HEK293 (cell line): Measurements from ENCODE around the gene KANK2.

Experiments
- CTCF ChIA-PET: fragments of 350-600 bp; formaldehyde crosslinking; extraction: SDS; loops from one replicate; lab custom pipeline; 2021; ENCODE audit warnings: antibody characterized with exemption; lab: Yijun Ruan, JAX
- POLR2A ChIA-PET: fragments of 300-600 bp; formaldehyde crosslinking; extraction: SDS; loops from one replicate; lab custom pipeline; 2020; ENCODE audit warnings: antibody characterized with exemption, inconsistent platforms; lab: Yijun Ruan, JAX
- H3K27ac ChIP-seq: fragments of 200-500 bp; sonication (Bioruptor generic); 2 replicates; pipeline ENCODE4 v1.5.1; 2014; ENCODE audit warnings: low read depth, low read length, control low read depth, inconsistent platforms; ENCODE audit errors: extremely low read depth
- H3K36me3 ChIP-seq, 2 experiments: fragments of 200-500 bp in 1 of 2; sonication (Bioruptor generic) in 1 of 2; 1 replicate in 1 of 2; 2 replicates in 1 of 2; pipeline ENCODE4 v1.5.1; 2014 to 2017; ENCODE audit warnings: inconsistent platforms in 2 of 2, low read length in 2 of 2; ENCODE audit not compliant: control insufficient read depth in 2 of 2, insufficient read depth in 1 of 2
- H3K4me1 ChIP-seq: fragments of 200-500 bp; sonication (Bioruptor generic); 2 replicates; pipeline ENCODE4 v1.5.1; 2014; ENCODE audit warnings: mild to moderate bottlenecking, low read length, inconsistent platforms; ENCODE audit not compliant: control insufficient read depth, insufficient read depth
- H3K4me3 ChIP-seq: 2 replicates; pipeline ENCODE4 v1.5.1; 2011; ENCODE audit warnings: low read depth, mild to moderate bottlenecking, control low read depth, low read length, moderate library complexity
- H3K9me3 ChIP-seq: fragments of 200-500 bp; sonication (Bioruptor generic); 2 replicates; pipeline ENCODE4 v1.5.1; 2014; ENCODE audit warnings: low read depth, low read length, inconsistent platforms; ENCODE audit not compliant: control insufficient read depth, insufficient read depth
- FEZF1 ChIP-seq: fragments of 450-650 bp; formaldehyde crosslinking; IDR thresholded peaks from 2 replicates; pipeline ENCODE4 v1.5.1; 2016; ENCODE audit warnings: missing biosample characterization, missing genetic modification characterization
- RBAK ChIP-seq: fragments of 450-650 bp; formaldehyde crosslinking; IDR thresholded peaks from 2 replicates; pipeline ENCODE4 v1.5.1; 2016; ENCODE audit warnings: missing biosample characterization, missing genetic modification characterization
- SETDB1 ChIP-seq: IDR thresholded peaks from one replicate; pipeline ENCODE4 v1.6.1; 2017; ENCODE audit warnings: mild to moderate bottlenecking, low read length, moderate library complexity, mixed read lengths; ENCODE audit not compliant: insufficient read length
- SP2 ChIP-seq: fragments of 450-650 bp; formaldehyde crosslinking; IDR thresholded peaks from 2 replicates; pipeline ENCODE4 v1.5.1; 2016; ENCODE audit warnings: missing biosample characterization, missing genetic modification characterization
- ZNF121 ChIP-seq: fragments of 450-650 bp; formaldehyde crosslinking; IDR thresholded peaks from 2 replicates; pipeline ENCODE4 v1.5.1; 2016; ENCODE audit warnings: missing biosample characterization, missing genetic modification characterization
- ZNF16 ChIP-seq: fragments of 450-650 bp; formaldehyde crosslinking; IDR thresholded peaks from 2 replicates; pipeline ENCODE4 v1.5.1; 2016; ENCODE audit warnings: low read depth, missing biosample characterization, missing genetic modification characterization
- ZNF211 ChIP-seq: fragments of 450-650 bp; formaldehyde crosslinking; IDR thresholded peaks from 2 replicates; pipeline ENCODE4 v1.5.1; 2016; ENCODE audit warnings: low read depth, missing biosample characterization, missing genetic modification characterization
- ZNF404 ChIP-seq: fragments of 450-650 bp; formaldehyde crosslinking; IDR thresholded peaks from 2 replicates; pipeline ENCODE4 v1.5.1; 2017; ENCODE audit warnings: missing biosample characterization, missing genetic modification characterization
- ZNF416 ChIP-seq: fragments of 450-650 bp; formaldehyde crosslinking; IDR thresholded peaks from 2 replicates; pipeline ENCODE4 v1.5.1; 2016; ENCODE audit warnings: missing biosample characterization, missing genetic modification characterization
- ZNF544 ChIP-seq: fragments of 450-650 bp; formaldehyde crosslinking; IDR thresholded peaks from 2 replicates; pipeline ENCODE4 v1.5.0; 2017; ENCODE audit warnings: missing biosample characterization, missing genetic modification characterization
- ZNF558 ChIP-seq: fragments of 450-650 bp; formaldehyde crosslinking; IDR thresholded peaks from 2 replicates; pipeline ENCODE4 v1.5.1; 2016; ENCODE audit warnings: missing biosample characterization, missing genetic modification characterization
- ZNF585B ChIP-seq: fragments of 450-650 bp; formaldehyde crosslinking; IDR thresholded peaks from 2 replicates; pipeline ENCODE4 v1.5.1; 2016; ENCODE audit warnings: missing biosample characterization, missing genetic modification characterization
- ZNF610 ChIP-seq: fragments of 450-650 bp; formaldehyde crosslinking; IDR thresholded peaks from 2 replicates; pipeline ENCODE4 v1.5.1; 2016; ENCODE audit warnings: missing biosample characterization, missing genetic modification characterization, borderline replicate concordance
- ZNF621 ChIP-seq: fragments of 450-650 bp; formaldehyde crosslinking; IDR thresholded peaks from 2 replicates; pipeline ENCODE4 v1.5.1; 2017; ENCODE audit warnings: missing biosample characterization, missing genetic modification characterization
- ZNF701 ChIP-seq: fragments of 450-650 bp; formaldehyde crosslinking; IDR thresholded peaks from 2 replicates; pipeline ENCODE4 v1.5.1; 2016; ENCODE audit warnings: missing biosample characterization, missing genetic modification characterization
- ZSCAN16 ChIP-seq: fragments of 450-650 bp; formaldehyde crosslinking; IDR thresholded peaks from 2 replicates; pipeline ENCODE4 v1.5.1; 2016; ENCODE audit warnings: missing biosample characterization, missing genetic modification characterization
- TF ChIP-seq, protein P1 (sequence below): fragments of 450-650 bp; formaldehyde crosslinking; conservative IDR thresholded peaks from 2 replicates; pipeline ENCODE4 v1.5.1; 2016; ENCODE audit warnings: low read depth, missing biosample characterization, missing genetic modification characterization
- TF ChIP-seq, protein P2 (sequence below): fragments of 450-650 bp; formaldehyde crosslinking; IDR thresholded peaks from 2 replicates; pipeline ENCODE4 v1.5.1; 2016; ENCODE audit warnings: missing biosample characterization, missing genetic modification characterization

The KANK2 gene

DNA sequence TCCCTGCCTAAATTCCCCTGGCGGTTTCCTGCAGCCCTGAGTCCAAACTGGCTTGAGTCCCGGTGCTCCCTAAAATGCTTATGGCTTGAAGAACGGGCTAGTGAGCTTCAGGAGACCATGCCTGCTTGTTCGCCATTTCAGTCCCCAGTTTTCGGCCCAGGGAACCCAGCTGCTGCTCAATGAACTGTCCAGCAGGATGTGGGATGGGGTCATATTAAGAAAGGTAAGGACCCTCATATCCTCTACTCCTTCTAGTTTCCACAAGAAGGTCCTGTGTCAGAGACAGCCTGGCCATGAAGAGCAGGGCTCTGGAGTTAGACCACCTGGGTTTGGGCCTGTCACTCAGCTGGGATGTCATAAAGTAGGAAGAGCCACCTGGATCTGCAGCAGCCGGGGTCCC, 24.8 kb downstream of the KANK2 start:
- H3K36me3 ChIP-seq = peaks cover 0 to 72% of the 10 kb centered on the region in 2 experiments; a peak in 2 of 3 replicates
- H3K9me3 ChIP-seq = no peaks in the 10 kb centered on the region
- TF ChIP-seq ZNF211 (tag by site-specific recombination) (no peak), ZNF558 (no peak), SETDB1 (no peak), SP2 (tag by site-specific recombination) (no peak), ZNF621 (tag by site-specific recombination) (no peak), ZNF701 (tag by site-specific recombination) (no peak), ZNF121 (tag by site-specific recombination) (no peak), ZNF610 (no peak), ZNF416 (tag by site-specific recombination) (no peak)
- CTCF ChIA-PET = interaction anchor here (0.6 kb wide), 1 partner anchor 106 kb away, joined by 5 read pairs; no protein-coding TSS in a partner anchor
- H3K27ac ChIP-seq = no peak overlapping the region
- H3K4me1 ChIP-seq = no peaks in the 10 kb centered on the region
- no peak overlapping the region for H3K4me3 ChIP-seq
- POLR2A ChIA-PET = no interaction called here

DNA sequence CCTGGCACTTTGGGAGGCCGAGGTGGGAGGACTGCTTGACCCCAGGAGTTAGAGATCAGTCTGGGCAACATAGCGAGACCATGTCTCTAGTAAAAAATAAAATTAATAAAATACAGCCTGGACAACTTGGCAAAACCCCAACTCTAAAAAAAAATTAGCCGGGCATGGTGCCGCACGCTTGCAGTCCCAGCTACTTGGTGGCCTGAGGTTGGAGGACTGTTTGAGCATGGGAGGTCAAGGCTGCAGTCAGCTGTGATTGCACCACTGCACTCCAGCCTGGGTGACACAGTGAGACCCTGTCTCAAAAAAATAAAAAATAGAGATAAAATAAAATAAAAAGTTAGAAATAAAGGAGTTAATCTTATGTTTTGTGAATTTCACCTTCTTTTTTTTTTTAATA, 26.2 kb downstream of the KANK2 start:
- no peaks in the 10 kb centered on the region for H3K4me1 ChIP-seq
- H3K27ac ChIP-seq = no peak overlapping the region
- CTCF ChIA-PET = no interaction called here
- H3K4me3 ChIP-seq = no peak overlapping the region
- no peak for TF ChIP-seq ZNF585B (tag by site-specific recombination)
- TF ChIP-seq, protein P1, sequence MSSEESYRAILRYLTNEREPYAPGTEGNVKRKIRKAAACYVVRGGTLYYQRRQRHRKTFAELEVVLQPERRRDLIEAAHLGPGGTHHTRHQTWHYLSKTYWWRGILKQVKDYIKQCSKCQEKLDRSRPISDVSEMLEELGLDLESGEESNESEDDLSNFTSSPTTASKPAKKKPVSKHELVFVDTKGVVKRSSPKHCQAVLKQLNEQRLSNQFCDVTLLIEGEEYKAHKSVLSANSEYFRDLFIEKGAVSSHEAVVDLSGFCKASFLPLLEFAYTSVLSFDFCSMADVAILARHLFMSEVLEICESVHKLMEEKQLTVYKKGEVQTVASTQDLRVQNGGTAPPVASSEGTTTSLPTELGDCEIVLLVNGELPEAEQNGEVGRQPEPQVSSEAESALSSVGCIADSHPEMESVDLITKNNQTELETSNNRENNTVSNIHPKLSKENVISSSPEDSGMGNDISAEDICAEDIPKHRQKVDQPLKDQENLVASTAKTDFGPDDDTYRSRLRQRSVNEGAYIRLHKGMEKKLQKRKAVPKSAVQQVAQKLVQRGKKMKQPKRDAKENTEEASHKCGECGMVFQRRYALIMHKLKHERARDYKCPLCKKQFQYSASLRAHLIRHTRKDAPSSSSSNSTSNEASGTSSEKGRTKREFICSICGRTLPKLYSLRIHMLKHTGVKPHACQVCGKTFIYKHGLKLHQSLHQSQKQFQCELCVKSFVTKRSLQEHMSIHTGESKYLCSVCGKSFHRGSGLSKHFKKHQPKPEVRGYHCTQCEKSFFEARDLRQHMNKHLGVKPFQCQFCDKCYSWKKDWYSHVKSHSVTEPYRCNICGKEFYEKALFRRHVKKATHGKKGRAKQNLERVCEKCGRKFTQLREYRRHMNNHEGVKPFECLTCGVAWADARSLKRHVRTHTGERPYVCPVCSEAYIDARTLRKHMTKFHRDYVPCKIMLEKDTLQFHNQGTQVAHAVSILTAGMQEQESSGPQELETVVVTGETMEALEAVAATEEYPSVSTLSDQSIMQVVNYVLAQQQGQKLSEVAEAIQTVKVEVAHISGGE (tag by site-specific recombination) = no peak
- TF ChIP-seq ZSCAN16 (tag by site-specific recombination) = no peak
- no peak for TF ChIP-seq RBAK (tag by site-specific recombination)
- TF ChIP-seq ZNF404 (tag by site-specific recombination) = no peak
- TF ChIP-seq, protein P2, sequence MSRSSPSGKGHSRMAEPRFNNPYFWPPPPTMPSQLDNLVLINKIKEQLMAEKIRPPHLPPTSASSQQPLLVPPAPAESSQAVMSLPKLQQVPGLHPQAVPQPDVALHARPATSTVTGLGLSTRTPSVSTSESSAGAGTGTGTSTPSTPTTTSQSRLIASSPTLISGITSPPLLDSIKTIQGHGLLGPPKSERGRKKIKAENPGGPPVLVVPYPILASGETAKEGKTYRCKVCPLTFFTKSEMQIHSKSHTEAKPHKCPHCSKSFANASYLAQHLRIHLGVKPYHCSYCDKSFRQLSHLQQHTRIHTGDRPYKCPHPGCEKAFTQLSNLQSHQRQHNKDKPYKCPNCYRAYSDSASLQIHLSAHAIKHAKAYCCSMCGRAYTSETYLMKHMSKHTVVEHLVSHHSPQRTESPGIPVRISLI (tag by site-specific recombination) = no peak
- no peak for TF ChIP-seq ZNF544 (tag by site-specific recombination)
- POLR2A ChIA-PET = interaction anchor here (0.7 kb wide), 1 partner anchor 24 kb away, joined by 4 read pairs; no protein-coding TSS in a partner anchor
- H3K9me3 ChIP-seq = no peaks in the 10 kb centered on the region
- peaks cover 0 to 70% of the 10 kb centered on the region in 2 experiments; a peak in 2 of 3 replicates for H3K36me3 ChIP-seq

DNA sequence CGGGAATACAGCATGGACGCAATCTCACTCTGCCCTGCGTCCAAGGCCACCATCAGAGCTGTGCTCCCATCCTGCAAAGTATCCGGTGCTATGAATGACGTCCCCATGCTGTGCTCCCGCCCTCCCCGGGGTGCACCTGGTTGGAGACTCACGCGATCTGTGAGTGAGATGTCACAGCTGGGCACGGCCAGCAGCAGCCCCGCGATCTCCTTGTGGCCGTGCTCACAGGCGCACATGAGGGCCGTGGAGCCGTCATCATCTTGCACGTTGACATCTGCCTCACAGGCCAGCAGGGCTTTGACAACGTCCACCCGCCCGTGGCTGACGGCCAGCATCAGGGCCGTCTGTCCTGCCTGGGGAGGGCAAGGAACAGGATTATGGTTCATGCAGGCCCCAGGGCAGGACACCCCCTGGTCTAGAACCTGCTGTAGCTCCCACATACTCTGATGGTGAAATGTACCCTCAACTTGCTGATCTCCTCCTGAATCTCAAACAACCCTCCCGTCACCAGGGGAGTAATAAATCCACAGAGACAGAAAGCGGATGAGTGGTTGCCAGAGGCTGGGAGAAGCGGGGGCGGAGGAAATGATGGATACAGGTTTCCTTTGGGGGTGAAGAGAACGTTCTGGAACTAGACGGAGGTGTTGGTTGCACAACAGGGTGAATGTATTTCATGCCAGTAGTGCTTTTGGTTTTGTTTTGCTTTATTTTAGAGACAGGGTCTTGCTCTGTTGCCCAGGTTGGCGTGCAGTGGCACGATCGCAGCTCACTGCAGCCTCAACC, 27.3 kb downstream of the KANK2 start:
- POLR2A ChIA-PET = no interaction called here
- Histone ChIP-seq H3K9me3 (no peaks in the 10 kb centered on the region), H3K4me1 (no peaks in the 10 kb centered on the region), H3K4me3 (no peak overlapping the region), H3K27ac (no peak overlapping the region), H3K36me3 (peaks cover 4 to 70% of the 10 kb centered on the region in 2 experiments; a peak in 2 of 3 replicates)
- CTCF ChIA-PET = no interaction called here
- no peak for TF ChIP-seq FEZF1 (tag by site-specific recombination)
- peak; percentile 91 for TF ChIP-seq ZNF16 (tag by site-specific recombination)
